NCI-H2081 (cell line): ENCODE data around the gene AGPAT1.
A peak's percentile ranks its signal among the peaks of the same experiment; 100 is the strongest.
"Not testable (repeated sequence)": the region's sequence is repeated elsewhere in the genome, so short reads cannot be mapped to it uniquely, and the experiment has no call there.

ENCODE experiments used
- DNase-seq, 2 experiments: peaks; one replicate each; lab custom pipeline; 2025; lab: John Stamatoyannopoulos, UW

Gene AGPAT1

GRCh38 chr6:32148289-32149091 lies 27.4 kb downstream of the AGPAT1 start:
- DNase-seq = peak; percentile 14 to 21

- DNase-seq = no peak
These were observed 28.3 kb downstream of the AGPAT1 start for GRCh38 chr6:32147401-32148132.

- no peak for DNase-seq
These were observed 29.2 kb downstream of the AGPAT1 start for GRCh38 chr6:32146687-32147086.

GRCh38 chr6:32146287-32146686 lies 29.6 kb downstream of the AGPAT1 start:
- DNase-seq = no peak

- DNase-seq = not testable (repeated sequence)
These were observed 31.6 kb downstream of the AGPAT1 start for GRCh38 chr6:32144238-32144637.

GRCh38 chr6:32140420-32141046 lies 35.4 kb downstream of the AGPAT1 start:
- no peak for DNase-seq

- DNase-seq = no peak
These were observed 36.3 kb downstream of the AGPAT1 start for GRCh38 chr6:32139590-32139989.

- DNase-seq = no peak
These were observed 38.4 kb downstream of the AGPAT1 start for GRCh38 chr6:32137454-32137853.

- DNase-seq = no peak
These were observed 42.1 kb downstream of the AGPAT1 start for GRCh38 chr6:32133786-32134185.

- no peak for DNase-seq
These were observed 43.8 kb downstream of the AGPAT1 start for GRCh38 chr6:32132110-32132509.

- no peak for DNase-seq
These were observed 44.4 kb downstream of the AGPAT1 start for GRCh38 chr6:32131439-32131948.

GRCh38 chr6:32129297-32130088 lies 46.4 kb downstream of the AGPAT1 start:
- no peak for DNase-seq

- no peak for DNase-seq
These were observed 47.1 kb downstream of the AGPAT1 start for GRCh38 chr6:32128751-32129296.

GRCh38 chr6:32127717-32128592 lies 47.9 kb downstream of the AGPAT1 start, which contains the start of gene ATF6B:
TSS of gene ATF6B (minus strand) at chr6:32128246. CDS start at chr6:32128207, 39 bp downstream.
- peak; percentile 97 to 99 for DNase-seq

- DNase-seq = no peak
These were observed 48.5 kb downstream of the AGPAT1 start for GRCh38 chr6:32127409-32127716.

GRCh38 chr6:32126880-32127279 lies 49.0 kb downstream of the AGPAT1 start:
- no peak for DNase-seq

GRCh38 chr6:32123681-32124080 lies 52.2 kb downstream of the AGPAT1 start:
- no peak for DNase-seq

- DNase-seq = no peak
These were observed 55.3 kb downstream of the AGPAT1 start for GRCh38 chr6:32120573-32121059.

- DNase-seq = peak; percentile 57 to 72
These were observed 56.9 kb downstream of the AGPAT1 start for GRCh38 chr6:32118782-32119628.
